Posterior vena cava (tissue), 2 donors: ENCODE data around the gene ATAD3A. TPM values are rescaled to one million over a fixed set of nuclear protein-coding genes. Genes with fewer than 3 reads are reported as not detected.
A peak's percentile ranks its signal among the peaks of the same experiment; 100 is the strongest.
"Not testable (repeated sequence)": the region's sequence is repeated elsewhere in the genome, so short reads cannot be mapped to it uniquely, and the experiment has no call there.

Experiments
- DNase-seq: peaks from one replicate; pipeline ENCODE4 v3.0.0-alpha.2; 2020; ENCODE audit warnings: low spot score
- intact Hi-C, 2 donors: fragments of 100-400 bp; cut with DNase I; formaldehyde crosslinking; loops; one replicate each; pipeline versions ENCODE4 v1.14.1 to v1.14.2; 2022 to 2023
- total RNA-seq, 2 donors: library from RNA; stranded (reverse); fragmentation: NEBNext Ultra II Directional; extraction: Animal tissue kit (Norgen Biotek cat#: 25700); gene quantifications; one replicate each; pipeline ENCODE4 v1.2.1, GENCODE V29; 2021
- donor health status: DM: yes; HTN: yes; CAD: no.
- donor health status: DM: yes; HTN: yes; CAD: no.

The ATAD3A gene
- total RNA-seq, 2 donors from 2014 or later = 12.2 to 14.2 TPM

- DNase-seq = not testable (repeated sequence)
Measured at GRCh38 chr1:1485755-1486317, 26.1 kb upstream of the ATAD3A start.

DNA sequence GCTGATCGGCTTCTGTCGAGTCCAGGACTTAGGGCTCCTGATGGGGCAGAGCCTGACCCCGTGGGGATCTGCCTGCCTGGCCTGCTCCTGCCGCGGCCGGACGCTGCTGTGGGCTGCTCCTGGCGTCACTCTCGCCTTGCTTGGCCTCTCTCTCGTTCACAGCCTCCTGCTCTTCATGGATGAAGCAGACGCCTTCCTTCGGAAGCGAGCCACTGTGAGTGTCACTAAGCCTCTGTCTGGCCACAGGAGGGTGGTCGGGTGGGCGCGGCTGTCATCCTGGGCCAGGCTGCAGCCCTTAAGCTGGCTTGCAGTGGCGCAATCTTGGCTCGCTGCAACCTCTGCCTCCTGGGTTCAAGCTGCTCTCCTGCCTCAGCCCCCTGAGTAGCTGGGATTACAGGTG is 24.3 kb upstream of the ATAD3A start:
- intact Hi-C loops = no loop called here
- no peak for DNase-seq

More at GRCh38 chr1:1485755-1486317, 26.1 kb upstream of the ATAD3A start:
- intact Hi-C loops = not testable (repeated sequence)

DNA sequence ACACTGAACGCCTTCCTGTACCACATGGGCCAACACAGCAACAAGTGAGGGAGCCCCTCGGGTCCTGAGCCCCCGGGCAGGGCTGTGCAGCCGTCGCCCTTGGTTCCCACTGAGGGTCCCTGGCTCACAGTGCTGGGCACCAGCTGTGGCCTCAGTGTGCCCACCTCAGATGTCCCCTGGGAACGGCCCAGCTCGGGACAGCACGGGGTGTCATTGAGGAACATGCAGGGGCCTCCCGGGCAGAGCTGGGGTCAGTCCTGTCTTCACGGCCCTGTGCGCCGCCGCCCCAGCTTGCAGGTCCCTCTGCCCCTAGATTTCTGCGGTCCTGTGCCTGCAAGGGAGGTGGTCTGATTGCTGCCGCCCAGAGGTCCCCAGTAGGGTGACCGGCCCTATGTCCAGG is 22.7 kb upstream of the ATAD3A start:
- no peak for DNase-seq
- intact Hi-C loops = no loop called here

DNA sequence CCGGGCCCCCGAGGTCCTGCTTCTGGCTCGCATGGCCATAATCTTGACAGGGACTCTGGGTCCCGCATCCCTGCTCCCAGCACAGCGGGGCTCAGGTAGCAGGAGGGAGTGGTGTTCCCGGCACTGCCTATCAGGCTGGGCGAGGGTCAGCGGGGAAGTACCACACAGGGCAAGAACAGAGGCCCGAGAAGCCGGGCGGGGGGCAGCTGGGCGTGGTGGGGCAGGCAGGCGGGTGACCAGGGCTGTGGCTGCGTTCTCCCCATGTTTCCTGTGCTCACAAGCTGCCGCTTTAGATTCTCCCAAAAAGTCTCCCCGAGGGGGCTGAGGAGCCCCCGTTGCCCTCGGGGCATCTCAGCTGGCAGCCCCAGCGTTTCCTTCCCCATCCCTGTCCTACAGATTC is 22.1 kb upstream of the ATAD3A start:
- no peak for DNase-seq
- intact Hi-C loops = loop anchor here in 1 of 2 donors (5.0 kb wide), 1 partner anchor 1912 kb away; no protein-coding TSS in a partner anchor

- DNase-seq = no peak
- intact Hi-C loops = loop anchor here in 1 of 2 donors (5.0 kb wide), 1 partner anchor 1912 kb away; no protein-coding TSS in a partner anchor
Measured at GRCh38 chr1:1490633-1491230, 21.2 kb upstream of the ATAD3A start.

- DNase-seq = no peak
- intact Hi-C loops = loop anchor here in 1 of 2 donors (5.0 kb wide), 1 partner anchor 1911 kb away; no protein-coding TSS in a partner anchor
Measured at GRCh38 chr1:1491601-1492000, 20.4 kb upstream of the ATAD3A start.

- intact Hi-C loops = loop anchor here in 1 of 2 donors (5.0 kb wide), 1 partner anchor 1908 kb away; no protein-coding TSS in a partner anchor
- DNase-seq = not testable (repeated sequence)
Measured at GRCh38 chr1:1494311-1494710, 17.7 kb upstream of the ATAD3A start.

- intact Hi-C loops = not testable (repeated sequence)
Measured at GRCh38 chr1:1495461-1495975, 16.4 kb upstream of the ATAD3A start.

DNA sequence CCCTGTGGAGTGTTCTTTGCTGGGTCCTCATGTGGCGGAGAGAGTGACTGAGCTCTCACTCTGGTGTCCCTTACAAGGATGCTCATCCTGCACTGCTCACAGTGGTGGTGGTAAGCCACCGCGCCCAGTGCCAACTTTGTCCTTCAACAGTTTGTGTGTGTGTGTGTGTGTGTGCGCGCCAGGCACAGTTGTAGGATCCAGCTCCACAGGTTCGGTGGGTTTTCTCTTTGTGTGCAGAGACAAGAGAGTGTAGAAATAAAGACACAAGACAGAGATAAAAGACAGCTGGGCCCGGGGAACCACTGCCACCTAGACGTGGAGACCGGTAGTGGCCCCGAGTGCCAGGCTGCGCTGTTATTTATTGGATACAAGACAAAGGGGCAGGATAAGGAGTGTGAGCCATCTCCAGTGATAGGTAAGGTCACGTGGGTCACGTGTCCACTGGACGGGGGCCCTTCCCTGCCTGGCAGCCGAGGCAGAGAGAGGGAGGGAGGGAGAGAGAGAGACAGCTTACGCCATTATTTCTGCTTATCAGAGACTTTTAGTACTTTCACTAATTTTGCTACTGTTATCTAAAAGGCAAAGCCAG is 7.1 kb upstream of the ATAD3A start:
- intact Hi-C loops = loop anchor here (5.0 to 10.0 kb wide), 2 partner anchors 63 to 130 kb away; partner anchors contain the start of gene AURKAIP1 (in 1 of the 2)
- peak; percentile 91 for DNase-seq

More at GRCh38 chr1:1495461-1495975, 16.4 kb upstream of the ATAD3A start:
- not testable (repeated sequence) for DNase-seq

DNA sequence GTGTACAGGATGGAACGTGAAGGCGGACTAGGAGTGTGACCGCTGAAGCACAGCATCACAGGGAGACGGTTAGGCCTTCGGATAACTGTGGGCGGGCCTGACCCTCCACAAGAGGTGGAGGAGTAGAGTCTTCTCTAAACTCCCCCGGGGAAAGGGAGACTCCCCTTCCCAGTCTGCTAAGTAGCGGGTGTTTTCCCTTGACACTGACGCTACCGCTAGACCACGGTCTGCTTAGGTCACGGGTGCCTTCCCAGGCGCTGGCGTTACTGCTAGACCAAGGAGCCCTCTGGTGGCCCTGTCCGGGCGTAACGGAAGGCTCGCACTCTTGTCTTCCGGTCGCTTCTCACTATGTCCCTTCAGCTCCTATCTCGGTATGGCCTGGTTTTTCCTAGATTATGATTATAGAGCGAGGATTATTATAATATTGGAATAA is 6.6 kb upstream of the ATAD3A start:
- intact Hi-C loops = loop anchor here in 1 of 2 donors (10.0 kb wide), 1 partner anchor 131 kb away; the partner anchor contains the start of gene AURKAIP1
- DNase-seq = not testable (repeated sequence)

GRCh38 chr1:1505801-1506200 is 6.2 kb upstream of the ATAD3A start:
- not testable (repeated sequence) for DNase-seq
- intact Hi-C loops = loop anchor here in 1 of 2 donors (10.0 kb wide), 1 partner anchor 131 kb away; the partner anchor contains the start of gene AURKAIP1

DNA sequence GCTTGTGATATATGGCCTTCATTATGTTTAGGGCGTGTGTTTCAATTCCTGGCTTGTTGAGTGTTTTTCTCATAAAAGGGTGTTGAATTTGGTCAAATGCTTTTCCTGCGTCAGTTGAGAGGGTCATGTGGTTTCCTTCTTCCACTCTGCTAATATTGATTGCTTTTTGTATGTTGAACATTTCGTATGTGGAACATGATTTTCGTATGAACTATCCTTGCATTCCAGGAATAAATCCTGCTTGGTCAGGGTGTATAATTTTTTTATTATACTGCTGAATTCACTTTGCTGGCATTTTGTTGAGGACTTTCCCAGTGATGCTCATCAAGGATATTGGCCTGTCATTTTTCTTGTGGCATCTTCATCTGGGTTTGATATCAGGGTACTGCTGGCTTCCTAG is 4.7 kb upstream of the ATAD3A start:
- intact Hi-C loops = loop anchor here in 1 of 2 donors (10.0 kb wide), 1 partner anchor 133 kb away; the partner anchor contains the start of gene AURKAIP1
- no peak for DNase-seq

- not testable (repeated sequence) for DNase-seq
- intact Hi-C loops = loop anchor here in 1 of 2 donors (10.0 kb wide), 1 partner anchor 134 kb away; the partner anchor contains the start of gene AURKAIP1
Measured at GRCh38 chr1:1508775-1509464, 3.0 kb upstream of the ATAD3A start.

DNA sequence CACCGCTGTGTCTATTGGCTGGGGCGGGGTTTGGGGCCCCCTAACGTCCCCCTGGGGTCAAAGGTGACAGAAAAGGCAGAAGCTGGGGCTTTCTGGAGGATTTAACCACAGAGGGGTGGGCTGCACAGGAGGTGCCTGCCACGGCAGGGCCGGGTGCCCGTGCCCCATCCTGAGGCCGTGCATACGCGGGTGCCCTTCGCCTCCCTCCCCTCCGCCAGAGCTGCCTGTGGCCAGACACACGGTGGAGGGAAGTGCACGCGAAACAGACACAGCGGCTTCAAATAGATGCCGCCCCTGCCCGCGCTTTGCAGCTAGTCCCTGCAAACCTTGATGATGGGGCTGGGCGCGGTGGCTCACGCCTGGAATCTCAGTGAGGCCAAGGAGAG is 2.5 kb upstream of the ATAD3A start:
- intact Hi-C loops = loop anchor here in 1 of 2 donors (10.0 kb wide), 1 partner anchor 135 kb away; the partner anchor contains the start of gene AURKAIP1
- not testable (repeated sequence) for DNase-seq

GRCh38 chr1:1510912-1511532 is 940 bp upstream of the ATAD3A start:
- intact Hi-C loops = no loop called here
- no peak for DNase-seq

DNA sequence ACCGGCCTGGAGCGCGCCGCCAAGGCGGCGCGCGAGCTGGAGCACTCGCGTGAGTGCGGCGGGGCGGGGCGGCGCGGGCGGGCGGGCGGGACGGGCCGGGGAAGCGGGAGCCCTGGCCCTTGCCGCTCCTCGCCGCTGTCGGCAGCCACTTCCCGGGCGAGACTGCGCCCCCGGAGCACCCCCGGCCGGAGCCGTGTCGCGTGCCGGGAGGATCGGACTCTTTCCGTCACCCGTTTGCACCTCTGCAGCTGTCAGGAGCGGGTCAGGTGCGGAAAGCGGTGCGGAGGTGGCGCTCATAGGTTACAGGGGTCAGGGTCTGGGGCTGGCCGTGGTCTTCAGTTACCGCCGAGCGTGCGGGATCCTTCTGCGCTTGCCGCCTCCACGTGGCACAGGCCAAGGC is 463 bp downstream of the ATAD3A start:
- intact Hi-C loops, DNase-seq: not testable (repeated sequence)

DNA sequence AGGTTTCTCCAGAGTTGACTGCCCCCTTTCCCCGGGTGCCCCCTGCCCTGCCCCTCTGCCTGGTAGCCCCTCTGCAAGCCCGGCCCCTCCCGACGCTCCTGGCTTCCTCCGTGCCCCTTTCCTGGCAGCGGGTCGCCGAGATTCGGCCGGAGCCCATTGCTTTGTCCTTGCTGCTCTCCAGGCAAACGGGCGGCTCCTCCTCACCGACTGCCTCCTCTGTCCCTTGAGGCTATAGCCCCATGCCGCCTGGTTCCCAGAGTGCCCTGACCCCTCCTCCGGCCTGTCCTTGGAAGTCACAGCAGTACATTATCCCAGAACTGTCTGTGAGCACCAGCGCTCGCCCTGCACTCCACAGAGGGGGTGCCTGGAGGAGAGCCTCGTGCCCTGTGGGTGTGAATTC is 1.7 kb downstream of the ATAD3A start:
- intact Hi-C loops, DNase-seq: not testable (repeated sequence)

- intact Hi-C loops = not testable (repeated sequence)
Measured at GRCh38 chr1:1514376-1514775, 2.4 kb downstream of the ATAD3A start.

More at GRCh38 chr1:1514376-1514775, 2.4 kb downstream of the ATAD3A start:
- DNase-seq = not testable (repeated sequence)
